GM12875 (cell line): Measurements from ENCODE around the gene CBL.

Experiments
- H3K4me3 ChIP-seq: one replicate; pipeline ENCODE4 v1.5.1; 2011; ENCODE audit warnings: low read depth, low read length, control low read depth
- TF ChIP-seq, protein P1 (sequence below): IDR thresholded peaks from 2 replicates; pipeline ENCODE4 v1.5.1; 2011; ENCODE audit warnings: low read depth, mild to moderate bottlenecking, control low read depth, inconsistent platforms, low read length, moderate library complexity, borderline replicate concordance; ENCODE audit not compliant: insufficient read depth

The CBL gene

DNA sequence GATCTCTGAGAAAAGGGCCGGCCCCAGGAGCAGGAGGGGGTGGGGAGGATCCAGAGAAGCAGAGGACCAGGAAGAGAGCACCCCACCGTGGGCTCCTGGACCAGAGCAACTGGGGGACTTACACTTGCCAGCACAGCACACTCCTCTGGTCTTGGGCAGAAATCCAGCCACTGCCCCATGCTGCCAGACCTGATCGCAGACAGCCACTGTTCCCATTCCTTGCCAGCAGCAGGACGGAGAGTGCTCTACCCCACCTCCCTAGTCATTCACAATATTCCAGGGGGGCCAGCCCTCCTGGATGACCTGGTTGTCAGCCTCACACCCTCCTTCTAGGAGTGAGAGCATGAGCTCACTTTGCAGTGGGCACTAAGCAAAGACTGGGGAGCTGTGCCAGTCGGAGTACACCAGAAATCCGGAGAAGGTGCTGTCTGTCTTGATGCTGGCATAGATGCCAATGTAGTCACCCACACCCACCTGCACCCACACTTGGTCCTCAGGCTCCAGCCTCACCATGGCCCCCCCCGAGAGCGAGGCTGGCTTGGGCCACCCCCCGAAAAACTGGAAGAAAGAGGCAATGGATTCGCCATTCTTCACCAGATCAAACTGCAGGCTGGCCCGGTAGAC, 132.9 kb downstream of the CBL start:
- TF ChIP-seq, protein P1, sequence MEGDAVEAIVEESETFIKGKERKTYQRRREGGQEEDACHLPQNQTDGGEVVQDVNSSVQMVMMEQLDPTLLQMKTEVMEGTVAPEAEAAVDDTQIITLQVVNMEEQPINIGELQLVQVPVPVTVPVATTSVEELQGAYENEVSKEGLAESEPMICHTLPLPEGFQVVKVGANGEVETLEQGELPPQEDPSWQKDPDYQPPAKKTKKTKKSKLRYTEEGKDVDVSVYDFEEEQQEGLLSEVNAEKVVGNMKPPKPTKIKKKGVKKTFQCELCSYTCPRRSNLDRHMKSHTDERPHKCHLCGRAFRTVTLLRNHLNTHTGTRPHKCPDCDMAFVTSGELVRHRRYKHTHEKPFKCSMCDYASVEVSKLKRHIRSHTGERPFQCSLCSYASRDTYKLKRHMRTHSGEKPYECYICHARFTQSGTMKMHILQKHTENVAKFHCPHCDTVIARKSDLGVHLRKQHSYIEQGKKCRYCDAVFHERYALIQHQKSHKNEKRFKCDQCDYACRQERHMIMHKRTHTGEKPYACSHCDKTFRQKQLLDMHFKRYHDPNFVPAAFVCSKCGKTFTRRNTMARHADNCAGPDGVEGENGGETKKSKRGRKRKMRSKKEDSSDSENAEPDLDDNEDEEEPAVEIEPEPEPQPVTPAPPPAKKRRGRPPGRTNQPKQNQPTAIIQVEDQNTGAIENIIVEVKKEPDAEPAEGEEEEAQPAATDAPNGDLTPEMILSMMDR, result no peak
- no peak overlapping the region for H3K4me3 ChIP-seq

DNA sequence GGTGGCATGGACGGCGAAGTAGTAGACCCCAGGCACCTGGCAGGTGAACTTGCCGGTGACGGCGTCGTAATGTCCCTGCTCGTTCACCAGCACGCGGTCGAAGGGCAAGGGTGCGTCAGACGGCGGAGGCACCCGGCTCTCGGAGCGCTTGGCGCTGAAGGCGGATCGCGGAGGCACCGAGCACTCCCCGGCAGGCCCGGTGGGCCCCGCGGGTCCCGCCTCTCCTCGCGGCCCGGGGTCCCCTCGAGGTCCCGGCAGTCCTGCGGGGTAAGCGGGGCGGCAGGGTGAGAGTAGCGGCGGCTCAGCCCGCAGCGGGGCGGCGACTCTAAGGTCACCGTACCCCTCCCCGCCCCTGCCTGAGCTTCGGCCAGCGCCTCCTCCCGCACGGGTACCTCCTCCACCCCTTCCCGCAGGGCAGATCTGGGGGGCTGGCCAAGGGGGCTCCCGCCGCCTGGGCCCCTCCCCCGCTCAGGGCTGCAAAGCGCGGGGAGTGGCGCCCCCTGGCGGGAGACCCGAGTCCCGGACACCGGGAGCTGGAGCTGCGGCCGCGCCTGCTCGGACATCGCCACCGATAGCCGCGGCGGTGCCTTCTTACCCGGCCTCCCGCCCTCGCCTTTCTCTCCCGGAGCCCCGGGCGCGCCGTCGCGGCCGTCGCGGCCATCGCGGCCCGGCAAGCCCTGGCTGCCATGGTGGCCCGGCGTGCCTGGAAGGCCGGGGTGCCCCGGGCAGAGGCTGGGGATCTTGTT, 133.6 kb downstream of the CBL start:
- no peak overlapping the region for H3K4me3 ChIP-seq
- TF ChIP-seq, protein P1, result peak; percentile 78

DNA sequence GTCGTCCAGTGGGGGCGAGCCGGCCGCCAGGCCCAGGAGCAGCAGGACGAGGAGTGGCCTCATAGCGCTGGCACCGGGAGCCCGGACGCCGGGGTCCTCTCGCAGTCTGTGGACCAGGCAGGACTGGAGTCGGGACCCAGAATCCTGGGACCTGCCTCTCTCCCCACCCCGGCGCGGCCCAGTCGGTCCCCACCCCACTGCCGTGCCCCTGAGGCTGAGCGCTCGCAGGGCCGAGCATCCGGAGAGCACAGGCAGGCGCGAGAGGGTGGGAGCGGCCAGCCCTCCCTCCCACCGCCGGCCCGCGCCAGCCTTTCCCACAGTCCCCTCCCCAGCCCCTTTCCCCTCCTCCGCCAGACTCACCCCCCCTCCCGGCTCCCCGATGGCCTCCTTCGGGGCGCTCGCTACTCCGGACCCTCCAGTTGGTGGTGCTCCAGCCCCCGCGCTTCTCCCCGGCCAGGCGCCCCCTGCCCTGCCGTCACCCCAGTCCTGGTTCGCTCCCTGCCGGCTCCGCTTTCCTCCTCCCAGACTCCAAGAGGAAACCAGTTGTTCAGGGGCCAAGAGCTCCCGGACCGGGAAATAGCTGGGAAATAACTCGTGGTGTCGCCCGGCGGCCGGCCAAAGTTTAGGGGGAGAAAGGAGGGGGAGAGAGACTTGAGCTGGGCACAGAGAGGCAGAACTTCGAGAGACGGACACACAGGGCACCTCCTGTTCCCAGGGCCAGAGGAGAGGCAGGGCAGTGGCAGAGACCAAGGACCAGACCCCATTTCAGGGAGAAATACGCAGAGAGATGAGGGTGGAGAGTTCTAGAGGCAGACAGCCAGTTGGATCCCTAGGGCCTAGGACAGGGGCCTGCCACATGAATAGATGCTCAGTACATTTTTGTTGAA, 134.4 kb downstream of the CBL start, which contains the start of gene C1QTNF5:
Gene C1QTNF5 (minus strand): TSS at position 549 of the 887 bp plus-strand sequence. CDS start 486 bp downstream, at position 63.
- H3K4me3 ChIP-seq, result no peak within 1 kb of the TSS
- TF ChIP-seq, protein P1, result no peak

DNA sequence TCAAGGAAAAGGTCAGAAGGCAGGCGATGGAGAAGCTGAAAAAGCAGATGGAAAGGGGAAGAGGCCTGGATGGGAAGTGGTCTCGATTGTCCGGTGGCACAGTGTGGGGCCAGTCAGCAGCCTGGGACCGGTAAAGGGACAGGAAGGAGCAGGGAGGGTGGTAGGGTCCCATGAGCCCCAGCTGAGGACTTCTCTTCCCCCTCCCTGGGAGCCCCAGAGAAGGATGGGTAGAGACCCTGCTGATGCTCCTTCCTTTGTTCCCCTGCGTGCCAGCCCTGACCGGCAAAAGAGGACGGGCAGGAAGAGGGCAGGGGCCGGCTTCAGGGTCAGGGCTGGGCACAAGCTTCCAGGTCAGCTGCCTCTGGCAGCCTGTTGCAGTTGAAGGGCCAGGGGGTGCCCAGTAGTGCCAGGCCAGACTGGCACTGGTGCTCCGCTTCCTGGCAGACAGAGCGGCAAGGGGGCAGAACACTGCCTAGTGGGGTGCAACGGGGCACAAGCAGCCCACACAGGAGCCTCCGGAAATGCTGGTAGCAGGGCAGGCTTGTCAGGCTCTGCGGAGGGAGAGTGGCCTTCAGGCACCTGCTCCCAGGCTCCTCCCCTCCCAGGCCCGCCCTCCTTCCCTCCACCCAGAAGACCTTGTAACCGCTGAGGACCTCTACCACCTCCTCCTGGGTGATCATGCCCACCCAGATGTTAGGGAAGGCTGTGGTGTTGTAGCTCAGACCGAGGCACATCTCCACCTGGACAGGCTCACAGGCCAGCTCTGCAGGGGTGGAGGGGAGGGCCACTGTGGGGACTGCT, 135.3 kb downstream of the CBL start:
- H3K4me3 ChIP-seq, result no peak overlapping the region
- TF ChIP-seq, protein P1, result no peak

DNA sequence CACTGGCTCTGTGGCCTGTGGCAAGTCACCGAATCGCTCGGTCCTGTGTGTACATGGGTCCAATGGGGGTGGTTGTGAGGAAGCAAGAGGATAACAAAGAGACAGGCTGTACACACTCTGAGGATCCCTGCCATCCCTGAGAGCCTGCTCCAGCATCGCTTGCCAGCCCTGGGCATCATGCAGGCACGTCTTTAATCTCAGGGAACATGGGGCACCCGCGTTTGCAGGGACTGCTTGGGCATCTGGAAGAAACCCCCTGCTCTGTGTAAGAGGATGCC, 135.8 kb downstream of the CBL start:
- H3K4me3 ChIP-seq, result no peak overlapping the region
- TF ChIP-seq, protein P1, result no peak

DNA sequence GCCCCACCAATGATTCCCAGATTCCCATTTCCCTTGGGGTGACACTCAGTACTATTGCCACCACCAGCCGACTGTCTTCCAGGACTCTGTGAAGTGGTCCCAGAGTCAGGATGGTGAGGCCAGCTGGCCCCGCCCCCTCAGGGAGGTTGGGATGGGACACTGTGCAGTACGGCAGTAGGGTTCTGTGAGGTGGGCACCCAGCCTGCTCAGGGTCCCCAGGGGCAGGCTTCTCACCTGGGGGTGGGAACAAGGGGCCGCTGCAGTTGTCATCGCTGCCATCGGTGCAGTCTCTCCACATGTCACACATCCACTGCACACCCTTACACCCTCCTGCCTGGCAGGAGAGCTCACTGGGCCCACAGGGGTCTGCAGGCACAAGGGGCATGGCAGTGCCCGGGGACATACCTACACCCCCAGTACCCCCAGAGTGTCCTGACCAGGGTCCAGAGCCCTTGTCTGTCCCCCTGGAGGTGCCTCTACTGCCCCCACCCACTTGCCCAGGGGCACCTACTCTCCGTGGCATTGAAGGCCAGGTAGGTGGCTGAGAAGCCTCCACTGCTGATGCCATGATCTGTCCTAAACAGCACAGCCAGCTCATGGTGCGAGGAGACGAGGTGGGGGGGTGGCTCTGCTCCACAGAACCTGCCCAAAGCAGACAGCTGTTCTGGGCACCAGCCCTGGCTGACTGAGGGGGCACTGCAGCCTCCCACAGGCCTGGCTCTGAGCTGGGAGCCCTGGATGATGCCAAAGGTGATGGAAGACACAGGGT, 136.4 kb downstream of the CBL start:
- TF ChIP-seq, protein P1, result no peak
- H3K4me3 ChIP-seq, result no peak overlapping the region
